HG02763 (cell line): Measurements from ENCODE around the gene CYRIA.

Experiments
- ATAC-seq: cut with Tn5 transposase; IDR thresholded peaks from one replicate; pipeline ENCODE4 v1.9.1; 2021; ENCODE audit warnings: mild to moderate bottlenecking, moderate library complexity; ENCODE audit not compliant: unreplicated experiment

Gene CYRIA

GRCh38 chr2:16652296-16653082 is 13.1 kb downstream of the CYRIA start:
- ATAC-seq: no peak

GRCh38 chr2:16650287-16651249 is 15.1 kb downstream of the CYRIA start:
- no peak for ATAC-seq

GRCh38 chr2:16649353-16650286 is 16.0 kb downstream of the CYRIA start:
- no peak for ATAC-seq

GRCh38 chr2:16647992-16648617 is 17.5 kb downstream of the CYRIA start:
- ATAC-seq: no peak

- ATAC-seq: no peak
Observed at GRCh38 chr2:16645775-16646559, 19.7 kb downstream of the CYRIA start.

- no peak for ATAC-seq
Observed at GRCh38 chr2:16645088-16645487, 20.5 kb downstream of the CYRIA start.

- no peak for ATAC-seq
Observed at GRCh38 chr2:16644221-16644925, 21.3 kb downstream of the CYRIA start.

- ATAC-seq: no peak
Observed at GRCh38 chr2:16643099-16643498, 22.5 kb downstream of the CYRIA start.

- no peak for ATAC-seq
Observed at GRCh38 chr2:16642088-16642487, 23.5 kb downstream of the CYRIA start.

- no peak for ATAC-seq
Observed at GRCh38 chr2:16641509-16641908, 24.1 kb downstream of the CYRIA start.

- ATAC-seq: no peak
Observed at GRCh38 chr2:16640867-16641266, 24.8 kb downstream of the CYRIA start.

GRCh38 chr2:16640001-16640700 is 25.5 kb downstream of the CYRIA start:
- ATAC-seq: no peak

GRCh38 chr2:16639431-16639830 is 26.2 kb downstream of the CYRIA start:
- no peak for ATAC-seq

- ATAC-seq: no peak
Observed at GRCh38 chr2:16638946-16639345, 26.7 kb downstream of the CYRIA start.

GRCh38 chr2:16637304-16637703 is 28.3 kb downstream of the CYRIA start:
- no peak for ATAC-seq

GRCh38 chr2:16635791-16636699 is 29.6 kb downstream of the CYRIA start:
- no peak for ATAC-seq
